ENCODE data around the gene PAOX. TPM values are rescaled to one million over a fixed set of nuclear protein-coding genes. Genes with fewer than 3 reads are reported as not detected.

PAOX gene
- total and polyA plus RNA-seq, 2 of the 13 experiments (the other 11 are each of a cell fraction or from before 2014, with no cell fraction given), result 0.49 to 0.77 TPM

DNA sequence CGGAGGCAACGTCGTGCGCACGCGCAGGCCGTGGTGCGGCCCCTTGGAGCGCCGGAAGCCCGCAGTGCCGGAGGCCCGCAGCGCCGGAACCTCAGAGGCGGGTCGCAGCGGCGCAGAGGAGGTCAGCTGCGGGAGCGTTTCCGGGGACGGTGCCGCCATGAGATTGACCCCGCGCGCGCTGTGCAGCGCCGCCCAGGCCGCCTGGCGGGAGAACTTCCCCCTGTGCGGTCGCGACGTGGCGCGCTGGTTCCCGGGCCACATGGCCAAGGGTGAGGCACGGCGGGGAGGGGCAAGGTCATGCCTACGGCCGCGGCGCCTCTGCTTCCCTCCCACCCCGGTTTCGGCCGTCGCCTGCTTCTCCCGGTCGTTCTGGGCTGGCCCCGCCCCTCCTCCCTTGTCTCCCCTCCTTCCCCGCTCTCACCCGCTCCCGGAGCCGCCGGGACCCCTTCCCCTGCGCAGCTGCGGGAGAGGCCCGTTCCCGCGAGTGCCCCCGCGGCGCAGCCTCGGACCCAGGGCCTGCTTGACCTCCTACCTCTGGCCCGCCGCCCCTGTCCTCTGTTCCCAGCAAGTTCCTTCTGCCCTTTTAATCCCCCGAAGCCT, 15.1 kb downstream of the PAOX start, which contains the start of gene MTG1 (continued):
- TF ChIP-seq BRF2 (CRISPR knock-in tag; IDR thresholded peaks at IDR 0.05), result no peak
- TF ChIP-seq ZNF713 (CRISPR knock-in tag; IDR thresholded peaks at IDR 0.05), result peak; percentile 90; the same call in 1 of the 2 replicates
- TF ChIP-seq, protein P1, sequence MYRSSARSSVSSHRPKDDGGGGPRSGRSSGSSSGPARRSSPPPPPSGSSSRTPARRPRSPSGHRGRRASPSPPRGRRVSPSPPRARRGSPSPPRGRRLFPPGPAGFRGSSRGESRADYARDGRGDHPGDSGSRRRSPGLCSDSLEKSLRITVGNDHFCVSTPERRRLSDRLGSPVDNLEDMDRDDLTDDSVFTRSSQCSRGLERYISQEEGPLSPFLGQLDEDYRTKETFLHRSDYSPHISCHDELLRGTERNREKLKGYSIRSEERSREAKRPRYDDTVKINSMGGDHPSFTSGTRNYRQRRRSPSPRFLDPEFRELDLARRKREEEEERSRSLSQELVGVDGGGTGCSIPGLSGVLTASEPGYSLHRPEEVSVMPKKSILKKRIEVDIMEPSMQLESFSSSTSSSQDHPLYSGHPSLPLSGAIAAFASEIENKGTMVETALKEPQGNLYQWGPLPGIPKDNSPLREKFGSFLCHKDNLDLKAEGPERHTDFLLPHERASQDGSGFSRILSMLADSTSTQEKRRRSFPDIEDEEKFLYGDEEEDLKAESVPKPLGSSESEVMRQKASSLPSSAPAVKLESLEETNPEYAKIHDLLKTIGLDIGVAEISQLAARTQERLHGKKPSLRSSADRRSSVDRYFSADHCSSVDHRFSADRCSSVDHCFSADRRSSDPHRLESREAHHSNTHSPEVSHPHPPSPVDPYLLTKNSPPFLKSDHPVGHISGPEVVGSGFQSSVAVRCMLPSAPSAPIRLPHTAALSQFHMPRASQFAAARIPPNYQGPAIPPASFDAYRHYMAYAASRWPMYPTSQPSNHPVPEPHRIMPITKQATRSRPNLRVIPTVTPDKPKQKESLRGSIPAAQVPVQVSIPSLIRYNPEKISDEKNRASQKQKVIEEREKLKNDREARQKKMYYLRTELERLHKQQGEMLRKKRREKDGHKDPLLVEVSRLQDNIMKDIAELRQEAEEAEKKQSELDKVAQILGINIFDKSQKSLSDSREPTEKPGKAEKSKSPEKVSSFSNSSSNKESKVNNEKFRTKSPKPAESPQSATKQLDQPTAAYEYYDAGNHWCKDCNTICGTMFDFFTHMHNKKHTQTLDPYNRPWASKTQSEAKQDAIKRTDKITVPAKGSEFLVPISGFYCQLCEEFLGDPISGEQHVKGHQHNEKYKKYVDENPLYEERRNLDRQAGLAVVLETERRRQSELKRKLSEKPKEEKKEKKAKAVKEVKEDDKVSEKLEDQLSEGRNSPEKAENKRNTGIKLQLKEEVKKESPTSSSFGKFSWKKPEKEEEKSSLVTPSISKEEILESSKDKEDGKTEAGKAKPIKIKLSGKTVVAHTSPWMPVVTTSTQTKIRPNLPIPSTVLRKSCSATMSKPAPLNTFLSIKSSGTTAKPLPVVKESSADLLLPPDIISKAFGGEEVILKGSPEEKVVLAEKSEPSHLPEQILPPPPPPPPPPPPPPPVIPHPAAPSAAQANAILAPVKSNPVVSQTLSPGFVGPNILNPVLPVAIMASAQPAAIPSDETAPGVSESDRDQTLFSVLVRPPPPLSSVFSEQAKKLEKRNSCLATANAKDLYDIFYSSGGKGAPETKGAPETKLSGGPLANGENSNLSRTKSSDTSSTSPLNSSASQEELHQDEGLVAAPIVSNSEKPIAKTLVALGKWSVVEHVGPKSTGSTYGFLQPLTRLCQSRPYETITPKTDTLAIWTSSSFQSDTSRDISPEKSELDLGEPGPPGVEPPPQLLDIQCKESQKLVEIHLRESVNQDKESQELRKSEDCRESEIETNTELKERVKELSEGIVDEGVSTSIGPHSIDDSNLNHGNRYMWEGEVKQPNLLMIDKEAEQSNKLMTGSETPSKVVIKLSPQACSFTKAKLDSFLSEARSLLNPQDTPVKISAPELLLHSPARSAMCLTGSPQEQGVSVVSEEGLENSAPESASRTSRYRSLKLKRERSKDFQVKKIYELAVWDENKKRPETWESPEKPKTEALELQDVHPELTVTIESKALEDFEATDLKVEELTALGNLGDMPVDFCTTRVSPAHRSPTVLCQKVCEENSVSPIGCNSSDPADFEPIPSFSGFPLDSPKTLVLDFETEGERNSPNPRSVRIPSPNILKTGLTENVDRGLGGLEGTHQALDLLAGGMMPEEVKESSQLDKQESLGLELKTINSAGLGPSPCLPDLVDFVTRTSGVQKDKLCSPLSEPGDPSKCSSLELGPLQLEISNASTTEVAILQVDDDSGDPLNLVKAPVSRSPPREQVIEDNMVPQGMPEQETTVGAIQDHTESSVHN (CRISPR knock-in tag; IDR thresholded peaks at IDR 0.05), result 0 out of 2 replicates have a peak, but pooled peaks have one; percentile 24
- no peak for TF ChIP-seq ZNF180 (CRISPR knock-in tag; IDR thresholded peaks at IDR 0.05; ENCODE audit: borderline replicate concordance, low read depth)
- peak; percentile 66; the same call in 1 of the 2 replicates for TF ChIP-seq ZMAT3 (CRISPR knock-in tag; conservative IDR thresholded peaks at IDR 0.05)
- 0 out of 2 replicates have a peak, but pooled peaks have one; percentile 65 for TF ChIP-seq GLI4 (CRISPR knock-in tag; IDR thresholded peaks at IDR 0.05; ENCODE audit: borderline replicate concordance)
- peak; percentile 88; the same call in 1 of the 2 replicates for TF ChIP-seq ZIK1 (CRISPR knock-in tag; IDR thresholded peaks at IDR 0.05; ENCODE audit: borderline replicate concordance, low read depth)
- TF ChIP-seq ZNF687 (CRISPR knock-in tag; IDR thresholded peaks at IDR 0.05), result peak; percentile 94
- TF ChIP-seq ZNF546 (CRISPR knock-in tag; conservative IDR thresholded peaks at IDR 0.05), result no peak
- no peak for TF ChIP-seq ZBTB46 (CRISPR knock-in tag; IDR thresholded peaks at IDR 0.05; ENCODE audit: borderline replicate concordance)
- peak; percentile 87; the same call in 1 of the 2 replicates for TF ChIP-seq ZSCAN30 (CRISPR knock-in tag; IDR thresholded peaks at IDR 0.05)

All from HepG2 (cell line).